Fibroblast of lung (primary cell): ENCODE results near the gene NUP210L. TPM values are rescaled to one million over a fixed set of nuclear protein-coding genes. Genes with fewer than 3 reads are reported as not detected.

ENCODE experiments used
- DNase-seq, 2 donors: peaks; one replicate each; pipeline versions ENCODE4 v3.0.0 to v3.0.0-alpha.2; 2010; ENCODE audit warnings: low read depth in 2 of 2
- H2AFZ ChIP-seq: 2 replicates; pipeline ENCODE4 v1.5.1; 2012; ENCODE audit warnings: low read length, control low read depth, inconsistent platforms
- H3K27ac ChIP-seq: 2 replicates; pipeline ENCODE4 v1.5.1; 2011; ENCODE audit warnings: low read length, control low read depth; ENCODE audit not compliant: insufficient read depth
- H3K27me3 ChIP-seq: 2 replicates; pipeline ENCODE4 v1.5.1; 2011; ENCODE audit warnings: mild to moderate bottlenecking, low read length; ENCODE audit not compliant: control insufficient read depth, insufficient read depth
- H3K36me3 ChIP-seq: 2 replicates; pipeline ENCODE4 v1.5.1; 2011; ENCODE audit warnings: low read length; ENCODE audit not compliant: control insufficient read depth, insufficient read depth
- H3K4me1 ChIP-seq: 2 replicates; pipeline ENCODE4 v1.5.1; 2011; ENCODE audit warnings: low read length; ENCODE audit not compliant: control insufficient read depth, insufficient read depth; ENCODE audit errors: extremely low read depth
- H3K4me2 ChIP-seq: 2 replicates; pipeline ENCODE4 v1.5.1; 2011; ENCODE audit warnings: low read length, control low read depth; ENCODE audit not compliant: insufficient read depth; ENCODE audit errors: extremely low read depth
- H3K4me3 ChIP-seq, 4 experiments: fragments of 200-600 bp in 1 of 4; sonication (generic) in 1 of 4; replicated peaks in 1 of 4; 2 replicates each; pipeline ENCODE4 v1.5.1; 2011 to 2016; ENCODE audit warnings: low read length in 4 of 4, low read depth in 3 of 4, mild to moderate bottlenecking in 3 of 4, control low read depth in 2 of 4, inconsistent platforms in 1 of 4, mixed read lengths in 1 of 4; ENCODE audit not compliant: insufficient read depth in 1 of 4; ENCODE audit errors: control extremely low read depth in 1 of 4
- H3K79me2 ChIP-seq: 2 replicates; pipeline ENCODE4 v1.5.1; 2012; ENCODE audit warnings: mild to moderate bottlenecking, low read length, inconsistent platforms; ENCODE audit not compliant: control insufficient read depth, insufficient read depth
- H3K9ac ChIP-seq: 2 replicates; pipeline ENCODE4 v1.5.1; 2011; ENCODE audit warnings: mild to moderate bottlenecking, low read length, control low read depth; ENCODE audit not compliant: insufficient read depth
- H3K9me3 ChIP-seq: 2 replicates; pipeline ENCODE4 v1.5.1; 2012; ENCODE audit warnings: low read depth, low read length; ENCODE audit not compliant: control insufficient read depth, insufficient read depth
- H4K20me1 ChIP-seq: 2 replicates; pipeline ENCODE4 v1.5.1; 2011; ENCODE audit warnings: low read length; ENCODE audit not compliant: control insufficient read depth, insufficient read depth; ENCODE audit errors: extremely low read depth
- EZH2 ChIP-seq: IDR thresholded peaks from 2 replicates; pipeline ENCODE4 v1.5.1; 2012; ENCODE audit warnings: low read length, control low read depth, mild to moderate bottlenecking; ENCODE audit errors: missing control alignments
- polyA plus RNA-seq, 2 donors: library from polyadenylated mRNA; depleted of rRNA in 1 of 2; stranded (reverse) in 1 of 2; unstranded in 1 of 2; fragments of >200 nt; gene quantifications; 2 replicates each; pipeline ENCODE4 v1.2.1, GENCODE V29; 2011 to 2012; ENCODE audit warnings: missing spikeins in 1 of 2
- total RNA-seq: library from RNA; depleted of rRNA; stranded (reverse); fragments of >200 nt; gene quantifications from 2 replicates; pipeline ENCODE4 v1.2.1, GENCODE V29; 2014
- TF ChIP-seq, protein P1 (sequence below), 2 donors: IDR thresholded peaks in 1 of 2; conservative IDR thresholded peaks in 1 of 2; 1 replicate in 1 of 2; 2 replicates in 1 of 2; pipeline ENCODE4 v1.5.1; 2011 to 2012; ENCODE audit warnings: low read length in 2 of 2, control low read depth in 1 of 2, inconsistent platforms in 1 of 2, low read depth in 1 of 2, mild to moderate bottlenecking in 1 of 2

NUP210L gene
- total and polyA plus RNA-seq, 2 donors (not counting 1 experiment from before 2014, with no cell fraction given), result 0.08 to 0.17 TPM

DNA sequence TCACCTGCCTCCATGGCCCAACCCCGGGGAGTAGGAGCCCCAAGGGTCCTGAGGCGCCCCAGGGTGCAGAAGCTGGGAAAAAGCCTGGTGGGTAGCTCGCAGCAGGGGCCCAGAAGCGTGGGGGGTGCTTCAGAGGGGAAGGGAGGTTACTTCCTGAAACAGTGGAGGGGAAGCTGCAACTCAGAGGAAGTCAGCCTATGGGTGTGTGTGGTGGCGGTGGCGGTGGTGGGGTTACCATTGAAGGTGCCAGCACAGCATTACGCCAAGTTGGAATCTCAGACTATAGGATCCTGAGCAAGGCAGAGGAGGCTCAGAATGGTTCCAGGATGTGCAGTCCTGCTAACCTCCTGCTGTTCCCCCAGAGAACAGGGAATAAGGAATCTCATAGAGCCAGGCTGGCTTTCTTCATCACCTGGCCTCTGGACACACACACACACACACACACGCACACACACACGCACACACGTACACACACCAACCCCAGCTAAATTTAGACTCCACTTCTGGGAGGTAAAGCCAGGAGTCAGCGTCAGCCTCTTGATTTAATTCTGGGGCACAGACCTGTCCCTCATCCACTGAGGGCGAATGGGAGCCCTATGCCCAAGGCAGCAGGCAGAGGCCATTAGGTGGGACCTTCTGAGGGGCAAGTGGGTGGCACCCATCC, 209.6 kb downstream of the NUP210L start:
- Histone ChIP-seq H3K27ac (peak overlapping the region; percentile 94), H3K36me3 (peaks cover 15% of the 10 kb centered on the region)

DNA sequence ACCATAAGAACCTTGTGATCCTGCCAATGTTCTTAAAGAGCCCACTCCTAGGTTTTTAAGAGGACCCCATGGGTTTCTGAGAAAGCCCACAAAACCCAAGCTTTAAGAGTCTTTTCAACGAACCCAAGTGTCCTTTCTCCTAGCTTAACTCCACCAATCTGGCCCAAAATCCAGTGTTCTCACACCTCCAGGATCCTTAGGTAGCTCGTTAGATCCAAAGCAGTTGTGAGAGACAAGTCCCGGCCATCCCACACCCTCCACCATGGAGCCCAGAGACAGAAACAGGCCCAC, 210.1 kb downstream of the NUP210L start:
- no peaks in the 10 kb centered on the region for H3K27me3 ChIP-seq
- peak overlapping the region; percentile 99 for H3K4me2 ChIP-seq
- H3K9me3 ChIP-seq, result no peaks in the 10 kb centered on the region
- no peak for DNase-seq
- no peak overlapping the region for H2AFZ ChIP-seq
- peak overlapping the region; percentile 94 for H3K27ac ChIP-seq
- H3K9ac ChIP-seq, result no peak overlapping the region
- peaks cover 4% of the 10 kb centered on the region for H3K4me1 ChIP-seq
- peak overlapping the region; percentile 8 to 91 (median 74) for H3K4me3 ChIP-seq
- peaks cover 15% of the 10 kb centered on the region for H3K79me2 ChIP-seq
- peaks cover 16% of the 10 kb centered on the region for H3K36me3 ChIP-seq
- no peaks in the 10 kb centered on the region for H4K20me1 ChIP-seq
- TF ChIP-seq EZH2, result no peak
- TF ChIP-seq, protein P1, sequence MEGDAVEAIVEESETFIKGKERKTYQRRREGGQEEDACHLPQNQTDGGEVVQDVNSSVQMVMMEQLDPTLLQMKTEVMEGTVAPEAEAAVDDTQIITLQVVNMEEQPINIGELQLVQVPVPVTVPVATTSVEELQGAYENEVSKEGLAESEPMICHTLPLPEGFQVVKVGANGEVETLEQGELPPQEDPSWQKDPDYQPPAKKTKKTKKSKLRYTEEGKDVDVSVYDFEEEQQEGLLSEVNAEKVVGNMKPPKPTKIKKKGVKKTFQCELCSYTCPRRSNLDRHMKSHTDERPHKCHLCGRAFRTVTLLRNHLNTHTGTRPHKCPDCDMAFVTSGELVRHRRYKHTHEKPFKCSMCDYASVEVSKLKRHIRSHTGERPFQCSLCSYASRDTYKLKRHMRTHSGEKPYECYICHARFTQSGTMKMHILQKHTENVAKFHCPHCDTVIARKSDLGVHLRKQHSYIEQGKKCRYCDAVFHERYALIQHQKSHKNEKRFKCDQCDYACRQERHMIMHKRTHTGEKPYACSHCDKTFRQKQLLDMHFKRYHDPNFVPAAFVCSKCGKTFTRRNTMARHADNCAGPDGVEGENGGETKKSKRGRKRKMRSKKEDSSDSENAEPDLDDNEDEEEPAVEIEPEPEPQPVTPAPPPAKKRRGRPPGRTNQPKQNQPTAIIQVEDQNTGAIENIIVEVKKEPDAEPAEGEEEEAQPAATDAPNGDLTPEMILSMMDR (conservative IDR thresholded peaks at IDR 0.05 in 1 of 2, IDR thresholded peaks at IDR 0.05 in 1 of 2; ENCODE audit: low read depth in 1 of 2, low read length in 2 of 2), result no peak

More for the DNA sequence above, 209.6 kb downstream of the NUP210L start:
- H3K9ac ChIP-seq, result peak overlapping the region; percentile 94
- H4K20me1 ChIP-seq, result no peaks in the 10 kb centered on the region
- no peaks in the 10 kb centered on the region for H3K27me3 ChIP-seq
- peaks cover 15% of the 10 kb centered on the region for H3K79me2 ChIP-seq
- H3K9me3 ChIP-seq, result no peaks in the 10 kb centered on the region
- peak; percentile 51 to 64 for DNase-seq
- H3K4me1 ChIP-seq, result peaks cover 4% of the 10 kb centered on the region
- H3K4me3 ChIP-seq, result peak overlapping the region; percentile 66 to 91 (median 84)
- H3K4me2 ChIP-seq, result peak overlapping the region; percentile 99
- peak overlapping the region; percentile 52 for H2AFZ ChIP-seq
- TF ChIP-seq, protein P1 (conservative IDR thresholded peaks at IDR 0.05 in 1 of 2, IDR thresholded peaks at IDR 0.05 in 1 of 2; ENCODE audit: low read depth in 1 of 2, low read length in 2 of 2), result no peak
- no peak for TF ChIP-seq EZH2

DNA sequence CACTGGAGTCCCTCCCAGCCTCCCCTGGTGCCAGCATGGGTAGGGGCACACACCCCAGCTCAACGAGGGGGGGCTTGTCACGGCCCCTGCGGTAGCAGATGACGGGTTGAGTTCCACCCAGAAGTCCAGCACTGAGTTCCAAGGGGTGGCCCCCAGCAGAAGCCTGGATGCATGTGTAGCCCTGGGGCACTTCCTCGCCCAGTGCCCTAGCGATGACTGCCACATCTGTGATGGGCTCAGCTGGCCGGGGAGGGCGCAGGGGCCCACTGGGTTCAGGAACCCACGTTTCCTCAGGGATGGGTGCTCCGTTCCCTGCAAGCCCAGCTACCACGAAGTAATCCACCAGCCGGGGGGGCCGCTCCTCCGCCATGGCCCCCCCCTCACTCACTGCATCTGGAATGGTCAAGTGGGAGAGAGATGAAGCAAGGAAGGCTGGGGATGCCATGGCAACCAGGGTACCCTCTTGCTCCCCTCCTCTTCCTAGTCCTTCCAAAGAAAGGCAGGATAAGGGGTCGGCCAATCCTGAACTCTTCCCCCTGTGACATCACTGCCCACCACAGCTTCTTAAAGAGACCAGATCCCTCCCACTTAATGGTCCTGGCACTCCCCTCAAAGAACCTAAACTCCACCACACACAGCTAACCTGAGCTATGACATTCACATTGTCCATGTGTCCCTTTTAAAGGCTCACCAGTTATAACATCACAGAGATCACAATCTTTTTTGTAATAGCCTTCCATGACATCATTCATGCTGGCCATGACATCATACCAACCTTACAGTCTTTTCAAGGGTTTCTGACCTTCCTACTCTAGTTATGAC, 210.7 kb downstream of the NUP210L start:
- DNase-seq, result no peak
- peak overlapping the region; percentile 94 for H3K27ac ChIP-seq
- no peaks in the 10 kb centered on the region for H3K9me3 ChIP-seq
- H3K27me3 ChIP-seq, result no peaks in the 10 kb centered on the region
- no peak overlapping the region for H3K4me3 ChIP-seq
- H3K4me2 ChIP-seq, result no peak overlapping the region
- H3K79me2 ChIP-seq, result peaks cover 15% of the 10 kb centered on the region
- peaks cover 4% of the 10 kb centered on the region for H3K4me1 ChIP-seq
- H3K9ac ChIP-seq, result no peak overlapping the region
- TF ChIP-seq, protein P1 (conservative IDR thresholded peaks at IDR 0.05 in 1 of 2, IDR thresholded peaks at IDR 0.05 in 1 of 2; ENCODE audit: low read depth in 1 of 2, low read length in 2 of 2), result no peak
- no peak for TF ChIP-seq EZH2
- no peak overlapping the region for H2AFZ ChIP-seq
- peaks cover 18% of the 10 kb centered on the region for H3K36me3 ChIP-seq
- H4K20me1 ChIP-seq, result no peaks in the 10 kb centered on the region
